CD4-positive, alpha-beta T cell treated with Interleukin-10 for 1 hour (primary cell): ENCODE results near the gene ASB6.
"Not testable (repeated sequence)": the region's sequence is repeated elsewhere in the genome, so short reads cannot be mapped to it uniquely, and the experiment has no call there.

Source experiments
- DNase-seq: peaks from one replicate; pipeline ENCODE4 v3.0.0-alpha.2; 2020

The ASB6 gene

DNA sequence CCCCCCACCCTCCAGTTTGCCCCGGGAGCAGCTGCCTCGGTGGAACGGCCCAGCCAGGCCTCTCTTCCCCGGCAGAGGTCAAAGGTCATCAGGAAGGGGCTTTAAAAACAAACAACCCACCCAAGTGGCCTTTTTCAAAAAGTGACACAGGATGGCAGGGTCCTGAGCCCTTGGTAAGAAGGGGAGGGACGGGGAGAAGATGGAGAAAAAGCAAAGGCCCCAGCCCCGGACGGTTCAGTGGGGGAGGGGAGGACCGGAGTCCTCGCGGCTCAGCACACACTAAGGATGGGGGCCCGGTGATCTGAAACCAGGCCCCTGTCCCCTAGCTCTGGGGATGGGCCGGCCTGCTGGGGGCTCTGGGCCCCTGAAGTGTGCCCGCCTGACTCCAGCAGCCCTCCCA is 24.6 kb upstream of the ASB6 start:
- DNase-seq, result no peak

DNA sequence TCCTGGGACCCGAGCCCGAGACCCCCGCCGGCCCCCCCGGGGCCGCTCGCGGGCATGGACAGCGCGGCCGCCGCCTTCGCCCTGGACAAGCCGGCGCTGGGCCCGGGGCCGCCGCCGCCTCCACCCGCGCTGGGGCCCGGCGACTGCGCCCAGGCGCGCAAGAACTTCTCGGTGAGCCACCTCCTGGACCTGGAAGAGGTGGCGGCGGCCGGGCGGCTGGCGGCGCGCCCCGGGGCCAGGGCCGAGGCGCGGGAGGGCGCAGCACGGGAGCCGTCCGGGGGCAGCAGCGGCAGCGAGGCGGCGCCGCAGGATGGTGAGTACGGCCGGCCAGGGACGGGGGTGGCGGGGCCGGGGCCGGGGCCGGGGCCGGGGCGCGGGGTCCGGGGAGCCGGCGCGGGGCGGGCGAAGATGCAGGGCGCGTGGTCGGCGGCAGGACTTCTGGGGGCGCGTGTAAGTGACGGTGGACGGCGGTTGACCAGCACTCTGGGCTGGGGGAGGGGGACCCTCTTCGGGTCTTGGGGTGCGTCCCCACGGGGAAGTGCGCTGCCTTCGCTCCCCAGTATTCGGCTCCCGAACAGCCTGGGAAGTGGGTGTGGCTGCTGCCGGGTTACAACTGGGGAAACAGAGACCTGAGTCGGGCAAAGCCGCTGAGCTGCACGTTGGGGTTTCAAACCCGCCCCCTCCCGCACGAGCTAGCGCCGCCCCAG is 24.0 kb upstream of the ASB6 start:
- no peak for DNase-seq

DNA sequence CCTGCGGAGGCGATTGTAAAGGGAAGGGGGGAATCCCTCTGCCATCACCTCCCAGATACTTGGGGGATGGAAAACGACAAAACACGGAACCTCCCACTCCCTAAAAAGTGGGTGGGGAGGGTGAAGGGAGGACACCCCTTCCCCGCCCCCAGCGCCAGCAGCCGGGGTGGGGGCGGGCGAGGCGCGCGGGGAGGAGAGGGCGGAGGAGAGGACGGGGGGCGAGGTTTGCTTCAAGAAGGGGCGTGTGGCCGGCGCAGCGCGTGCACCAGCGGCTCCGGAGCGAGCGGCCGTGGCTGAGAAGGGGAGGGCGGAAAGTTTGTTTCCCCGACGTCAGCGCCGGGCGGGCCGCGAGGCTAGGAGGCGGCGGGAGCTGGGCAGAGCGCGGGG is 23.4 kb upstream of the ASB6 start, which contains the start of gene PRRX2:
TSS of gene PRRX2 (plus strand) at position 259 of the 387 bp plus-strand sequence. CDS start 221 bp downstream, outside the sequence.
- DNase-seq, result peak; percentile 17

DNA sequence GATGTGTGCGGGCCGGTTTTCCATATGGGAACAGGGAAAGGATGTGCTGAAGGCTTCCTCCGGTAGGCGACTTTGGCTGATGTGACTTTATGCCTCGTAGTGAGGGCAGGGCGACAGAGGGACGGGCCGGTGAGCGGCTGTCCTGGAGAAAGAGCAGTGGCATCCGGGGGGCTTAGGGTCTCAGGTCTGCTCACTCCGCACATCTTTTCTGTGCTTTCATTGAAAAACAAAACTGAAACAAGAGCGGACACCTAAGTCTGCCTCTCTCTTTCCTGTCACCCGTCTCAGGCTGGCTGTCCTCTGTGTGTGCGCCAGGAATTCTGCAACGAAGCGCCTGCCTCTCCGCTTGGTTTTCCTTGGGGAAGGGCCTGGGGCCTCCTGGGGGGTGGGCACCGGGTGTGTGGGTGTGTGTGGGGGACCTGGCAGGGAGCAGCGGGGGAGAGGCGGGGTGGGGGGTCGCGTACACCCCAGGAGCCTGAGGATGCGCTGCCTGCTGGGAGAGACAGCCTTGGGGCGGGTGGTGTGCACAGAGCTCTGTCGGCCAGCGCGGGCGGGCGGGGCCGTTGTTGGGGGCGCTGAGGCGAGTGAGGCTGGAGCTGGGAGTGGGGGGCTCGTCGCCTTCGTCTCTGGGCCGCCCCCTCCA is 22.9 kb upstream of the ASB6 start:
- DNase-seq, result no peak

DNA sequence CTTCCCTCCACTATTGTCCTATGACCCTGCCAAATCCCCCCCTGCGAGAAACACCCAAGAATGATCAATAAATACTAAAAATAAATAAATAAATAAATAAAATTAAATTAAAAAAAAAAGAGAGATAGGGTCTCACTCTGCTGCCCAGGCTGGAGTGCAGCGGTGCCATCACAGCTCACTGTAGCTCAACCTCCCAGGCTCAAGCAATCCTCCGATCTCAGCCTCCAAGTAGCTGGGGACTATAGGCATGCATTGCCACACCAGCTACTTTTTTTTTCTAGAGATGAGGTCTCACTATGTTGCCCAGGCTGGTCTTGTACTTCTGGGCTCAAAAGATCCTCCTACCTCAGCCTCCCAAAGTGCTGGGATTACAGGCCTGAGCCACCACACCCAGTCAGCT is 20.3 kb upstream of the ASB6 start:
- DNase-seq, result not testable (repeated sequence)

DNA sequence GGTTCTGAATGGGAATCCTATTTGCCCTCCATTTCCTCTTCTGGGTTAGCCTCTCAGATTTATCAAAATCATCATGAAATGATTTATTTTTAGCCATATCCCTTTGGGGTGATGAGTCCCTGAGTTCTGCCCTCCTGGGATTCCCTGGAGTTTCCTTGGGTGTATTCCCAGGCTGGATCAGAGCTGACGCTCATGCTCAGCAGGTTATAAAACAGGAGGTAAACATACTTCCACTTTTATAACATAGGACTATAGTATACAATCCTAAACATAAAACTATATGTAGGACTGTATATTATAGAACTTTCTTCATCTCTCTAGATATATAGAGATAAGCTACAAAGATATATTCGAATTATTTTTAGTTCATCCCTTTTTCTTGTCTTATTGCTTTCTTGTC is 19.1 kb upstream of the ASB6 start:
- no peak for DNase-seq

DNA sequence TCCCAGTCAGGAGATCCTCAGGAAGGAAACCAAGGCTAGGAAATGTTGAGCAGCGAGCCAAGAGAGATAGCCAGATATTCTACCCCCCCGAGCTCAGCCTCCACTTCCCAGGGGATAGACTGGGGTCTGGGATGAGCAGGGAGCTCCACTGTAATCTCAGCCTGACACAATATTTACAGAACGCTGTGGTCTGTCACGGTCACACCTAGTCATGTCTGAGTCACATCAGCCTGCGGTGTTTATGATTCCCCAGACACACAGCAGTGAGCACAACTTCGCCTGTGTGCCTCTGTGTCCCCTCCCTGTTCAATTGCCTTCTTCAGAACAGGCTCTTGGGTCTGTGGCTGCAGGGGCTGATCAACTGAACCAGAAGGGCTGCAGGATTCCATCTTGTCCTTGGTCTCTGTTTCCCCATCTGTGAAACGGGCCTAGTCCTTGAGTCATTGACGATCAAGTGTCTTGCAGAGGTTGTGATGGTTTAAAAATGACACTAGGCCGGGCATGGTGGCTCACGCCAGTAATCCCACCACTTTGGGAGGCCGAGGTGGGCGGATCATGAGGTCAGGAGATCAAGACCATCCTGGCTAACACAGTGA is 14.9 kb upstream of the ASB6 start:
- DNase-seq, result no peak

DNA sequence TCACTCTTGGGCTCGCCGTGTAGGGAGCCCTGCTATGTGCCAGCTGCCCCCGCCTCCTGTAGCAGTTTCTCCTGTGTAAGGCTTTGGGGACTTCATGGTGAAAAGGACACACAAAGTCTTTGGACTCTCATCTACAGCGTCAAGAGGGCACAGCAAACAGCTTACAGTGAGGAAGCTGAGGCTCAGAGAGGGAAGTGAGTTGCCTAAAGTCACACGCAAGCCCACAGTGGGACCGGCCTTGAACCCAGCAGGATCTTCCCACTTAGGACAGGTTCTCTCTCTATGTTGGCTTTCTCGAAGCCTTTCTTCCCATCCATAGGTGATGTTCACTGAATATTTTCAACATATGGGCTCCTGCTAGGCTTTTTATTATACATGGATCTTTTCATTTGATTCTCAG is 13.7 kb upstream of the ASB6 start:
- DNase-seq, result no peak

DNA sequence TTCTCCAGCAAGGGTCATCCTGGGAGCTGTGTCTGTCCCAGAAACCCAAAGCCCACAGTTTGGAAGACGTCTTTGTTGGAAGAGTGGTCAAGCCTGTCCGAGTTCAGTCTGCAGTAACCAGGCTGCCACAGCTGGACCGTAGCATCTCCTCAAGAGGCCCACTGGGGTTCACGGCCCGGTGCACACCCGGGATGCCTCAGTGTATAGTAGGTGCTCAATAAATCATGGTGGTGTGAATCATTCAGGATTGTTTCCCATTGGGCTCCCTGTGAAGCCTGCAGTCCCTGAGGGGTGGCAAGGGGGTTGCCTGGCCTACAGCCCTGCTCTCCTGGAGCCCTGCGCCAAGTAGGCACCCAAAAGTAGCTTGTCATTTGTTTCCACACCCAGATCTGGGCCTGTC is 13.2 kb upstream of the ASB6 start:
- DNase-seq, result no peak

DNA sequence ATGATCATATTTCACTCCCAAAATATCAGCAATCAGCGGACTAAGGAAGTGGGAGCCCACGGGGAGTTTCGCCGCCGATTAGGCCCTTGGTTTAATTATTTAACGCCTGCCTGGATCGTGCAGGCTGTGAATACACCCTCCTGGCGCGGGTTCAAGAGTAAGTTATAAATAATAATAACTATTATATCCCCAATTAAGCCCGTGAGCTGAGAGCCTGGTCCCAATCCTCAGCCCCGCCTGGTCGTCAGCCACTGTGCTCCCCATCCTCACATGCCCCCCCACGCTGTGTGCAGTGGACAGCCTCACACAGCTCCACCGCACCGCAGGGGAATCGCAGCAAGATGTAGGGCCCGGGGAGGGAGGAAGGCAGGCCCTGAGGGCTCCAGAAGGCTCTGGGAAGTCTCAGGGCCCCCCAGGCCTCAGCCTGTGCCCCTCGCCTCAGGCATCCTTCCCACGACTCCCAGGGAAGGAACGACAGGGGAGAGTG is 12.6 kb upstream of the ASB6 start:
- no peak for DNase-seq

DNA sequence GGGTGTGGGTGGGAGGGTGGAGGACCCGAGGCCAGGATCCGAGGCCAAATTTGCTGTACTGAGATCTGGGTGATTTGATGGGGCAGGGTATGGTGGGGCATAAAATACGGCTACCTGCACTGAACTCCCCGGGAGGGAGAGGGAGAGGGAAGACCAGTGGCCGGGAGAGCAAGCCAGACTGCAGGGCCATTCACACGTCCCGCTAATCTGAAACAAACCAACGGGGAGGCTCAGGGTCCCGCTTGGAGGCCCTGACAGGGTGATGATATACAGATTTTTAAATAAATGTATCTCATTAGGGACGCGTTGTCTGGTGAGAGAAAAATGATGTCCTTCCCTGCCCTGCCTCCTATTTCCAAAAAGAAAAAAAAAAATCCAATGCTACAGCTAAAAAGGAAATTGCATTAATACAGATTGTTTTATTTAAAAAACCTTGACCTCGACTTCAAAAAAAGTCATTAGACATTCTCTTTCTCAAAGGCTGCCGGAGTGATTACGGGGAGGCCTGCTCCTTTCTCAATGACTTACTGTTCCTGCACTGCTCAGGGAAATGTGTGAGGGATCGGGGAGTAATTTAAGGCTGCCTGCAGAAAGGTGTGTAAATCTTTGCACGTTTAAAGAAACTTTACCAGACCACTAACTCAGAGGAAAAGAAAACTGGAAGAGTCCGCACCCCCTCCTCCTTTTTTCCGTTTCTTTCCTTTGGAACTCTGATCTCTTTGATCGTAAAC is 12.0 kb upstream of the ASB6 start:
- DNase-seq, result no peak

DNA sequence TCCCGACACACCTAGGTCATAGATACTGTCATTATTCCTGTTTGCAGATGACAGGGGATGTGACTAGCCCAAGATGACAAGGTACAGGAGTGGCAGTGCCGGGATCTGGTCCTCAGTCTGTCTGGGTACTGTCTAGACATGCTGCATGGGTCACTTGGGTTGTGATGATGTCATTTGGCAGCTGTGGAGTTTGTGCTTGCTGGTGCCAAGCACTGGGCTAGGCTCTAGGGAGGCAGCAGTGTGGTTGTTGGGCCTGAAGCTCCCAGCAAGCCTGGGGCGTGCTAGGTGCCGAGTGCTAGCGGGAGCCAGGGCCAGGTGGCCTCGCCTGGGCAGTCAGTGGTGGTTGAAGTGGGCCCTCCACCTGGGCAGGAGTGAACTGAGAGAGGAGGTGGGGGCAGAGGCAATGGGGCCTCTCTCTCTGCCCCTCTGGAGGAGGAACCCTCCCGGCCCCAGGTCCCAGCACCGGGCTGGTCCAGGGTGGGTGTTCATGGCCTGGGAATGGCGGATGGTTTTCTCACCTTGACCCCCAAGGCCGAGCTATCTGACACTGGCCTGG is 8.8 kb upstream of the ASB6 start:
- DNase-seq, result no peak

DNA sequence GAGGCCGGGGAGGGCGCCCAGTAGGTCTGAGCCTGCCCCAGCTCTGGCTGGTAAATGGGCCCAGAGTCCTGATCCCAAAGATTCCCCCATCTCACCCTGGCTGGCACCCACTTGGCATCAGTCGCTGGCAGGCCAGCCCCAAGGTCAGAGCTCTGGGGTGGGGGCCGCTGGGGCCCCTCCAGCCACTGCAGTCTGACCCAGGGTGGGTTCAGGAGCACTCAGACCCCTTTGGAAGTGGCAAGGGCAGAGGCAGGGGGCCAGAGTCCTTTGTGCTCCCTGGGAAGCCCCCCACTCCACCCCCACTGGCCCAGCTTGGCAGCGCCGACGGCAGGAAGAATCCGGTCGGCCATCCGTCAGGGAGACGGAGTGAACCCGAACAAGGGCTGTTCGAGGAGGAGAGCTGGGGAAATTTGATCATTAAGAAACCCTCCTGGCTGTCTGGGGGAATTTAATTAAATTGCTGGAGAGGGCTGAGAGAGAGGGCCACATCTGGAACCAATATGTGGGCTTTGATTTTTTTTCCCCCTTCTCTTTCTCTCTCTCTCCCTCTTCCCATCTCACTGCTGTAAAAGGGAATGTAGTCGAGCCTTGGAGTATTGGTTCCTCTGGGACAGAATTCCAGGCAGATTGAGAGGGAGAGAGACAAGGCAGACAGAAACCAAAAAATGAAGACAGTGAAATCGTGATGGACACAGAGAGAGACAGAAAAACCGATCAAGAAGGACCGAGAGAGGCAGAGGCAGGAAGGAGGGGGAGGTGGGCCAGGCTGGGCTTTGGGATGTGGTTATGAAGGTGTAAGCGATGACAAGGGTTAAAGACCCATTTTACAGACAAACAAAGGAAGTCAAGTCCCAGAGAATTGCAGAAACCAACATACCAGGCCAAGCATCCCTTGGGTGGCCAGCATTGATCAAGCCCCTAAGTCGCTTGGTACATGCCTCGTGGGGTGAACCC is 8.1 kb upstream of the ASB6 start:
- DNase-seq, result no peak

DNA sequence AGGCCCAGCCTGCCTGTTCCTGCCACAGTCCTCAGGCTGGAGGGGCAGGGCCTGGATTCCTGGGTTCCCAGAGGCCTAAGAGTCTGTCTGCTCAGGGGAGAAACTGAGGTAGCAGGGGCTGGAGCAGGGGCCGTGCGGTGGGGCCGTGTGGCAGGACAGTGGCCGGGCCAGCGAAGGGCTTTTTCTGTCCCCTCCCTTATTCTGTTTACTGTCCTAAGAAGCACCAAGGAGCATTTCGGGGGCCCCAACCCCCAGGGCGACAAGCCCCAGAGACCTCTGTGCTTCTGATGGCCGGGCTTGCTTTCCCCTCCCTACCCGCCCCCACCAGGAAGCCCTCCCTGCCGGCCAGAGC is 6.8 kb upstream of the ASB6 start:
- DNase-seq, result no peak

DNA sequence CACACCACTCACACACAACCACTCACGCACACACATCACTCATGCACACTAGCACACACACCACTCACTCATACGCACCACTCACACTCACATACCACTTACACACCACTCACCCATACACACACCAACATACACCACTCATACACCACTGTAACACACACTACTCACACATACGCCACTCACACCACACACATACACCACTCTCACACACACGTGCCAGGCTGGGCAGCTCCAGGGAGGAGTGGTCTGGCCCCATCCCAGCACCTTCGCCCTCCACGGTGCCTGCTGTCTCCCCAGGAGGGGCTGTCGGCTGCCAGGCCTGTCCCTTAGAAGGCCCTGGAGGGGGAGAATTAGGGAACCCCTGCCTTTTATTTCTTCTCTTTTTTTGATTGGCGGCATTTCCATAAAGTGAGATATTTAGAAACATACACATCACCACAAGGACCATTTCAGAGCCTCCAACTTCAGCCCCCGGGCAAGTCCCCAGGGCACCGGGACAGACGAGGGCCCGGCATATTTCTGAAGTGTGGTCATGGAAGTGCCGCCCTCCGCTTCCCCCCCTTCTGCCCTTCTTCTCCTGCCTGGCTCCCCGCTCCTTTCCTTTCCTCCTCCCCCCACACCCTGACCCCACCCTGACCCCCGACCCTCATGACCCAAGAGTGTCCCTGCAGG is 6.3 kb upstream of the ASB6 start:
- no peak for DNase-seq

DNA sequence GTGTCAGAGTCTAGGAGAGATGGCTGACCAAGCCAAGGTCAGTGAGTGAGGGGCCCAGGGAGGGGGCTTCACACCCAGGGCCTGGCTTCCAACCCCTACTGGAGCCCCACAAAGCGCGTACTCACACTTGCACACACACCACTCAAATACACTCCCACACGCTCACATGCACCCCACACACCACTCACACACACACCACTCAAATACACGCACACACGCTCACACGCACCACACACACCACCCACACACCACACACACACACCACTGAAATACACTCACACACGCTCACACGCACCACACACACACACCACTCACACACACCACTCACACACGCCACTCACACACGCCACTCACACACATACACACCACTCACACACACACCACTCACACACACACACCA is 5.7 kb upstream of the ASB6 start:
- no peak for DNase-seq

DNA sequence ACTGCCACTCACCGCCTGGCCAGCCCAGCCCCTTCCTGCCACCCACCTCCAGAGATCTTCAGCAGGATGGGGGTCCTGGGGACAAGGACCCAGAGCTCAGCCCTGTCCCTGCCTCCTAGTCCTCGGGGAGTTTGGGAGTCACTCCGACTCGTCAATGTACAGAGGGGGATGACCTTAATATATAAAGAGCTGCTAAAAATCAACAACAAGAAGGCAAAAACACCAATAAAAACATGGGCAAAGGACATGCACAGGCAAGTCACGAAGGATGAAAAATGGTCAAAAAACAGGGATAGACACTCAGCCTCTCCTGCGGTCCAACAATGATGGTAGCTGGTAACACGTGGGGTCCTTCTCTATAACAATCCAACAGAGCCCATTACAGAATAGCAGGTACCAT is 4.7 kb upstream of the ASB6 start:
- no peak for DNase-seq

DNA sequence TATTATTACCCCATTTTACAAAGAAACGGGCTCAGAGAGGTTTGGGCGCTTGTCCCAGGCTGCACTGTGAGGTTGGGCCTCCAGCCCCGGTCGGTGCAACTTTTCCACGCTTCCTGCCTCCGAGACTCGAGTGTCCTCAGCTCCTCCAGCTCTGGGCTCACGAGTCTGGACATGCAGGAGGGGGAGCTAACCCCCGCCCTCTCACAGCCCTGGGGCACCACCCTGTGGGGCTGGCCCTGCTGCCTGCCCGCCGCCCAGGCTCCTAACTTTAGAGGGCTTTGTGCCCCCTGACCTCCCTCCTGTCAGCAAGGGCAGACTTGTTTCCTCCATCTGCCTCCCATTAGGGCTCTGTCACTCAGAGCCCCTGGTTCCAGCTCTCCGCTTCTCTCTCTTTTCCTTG is 4.3 kb upstream of the ASB6 start:
- DNase-seq, result no peak

DNA sequence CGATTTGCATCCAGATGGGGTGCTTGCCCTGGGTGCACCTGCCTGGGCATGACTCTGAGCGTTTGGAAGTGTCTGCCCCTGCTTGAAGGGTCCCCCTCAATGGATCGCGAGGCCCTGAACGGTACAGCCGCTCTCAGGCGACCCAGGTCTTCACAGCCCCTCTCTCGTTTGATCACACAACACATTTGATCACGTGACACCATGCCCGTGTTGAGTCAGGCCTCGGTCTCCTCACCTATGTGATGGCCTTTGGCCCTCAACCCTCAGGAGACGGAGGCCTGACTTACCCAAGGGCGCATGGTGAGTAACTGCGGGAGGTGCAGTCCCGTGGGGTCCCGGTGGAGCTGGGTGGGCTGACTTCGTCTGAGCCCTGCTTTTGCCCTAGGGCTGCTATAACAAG is 3.0 kb upstream of the ASB6 start:
- DNase-seq, result no peak

DNA sequence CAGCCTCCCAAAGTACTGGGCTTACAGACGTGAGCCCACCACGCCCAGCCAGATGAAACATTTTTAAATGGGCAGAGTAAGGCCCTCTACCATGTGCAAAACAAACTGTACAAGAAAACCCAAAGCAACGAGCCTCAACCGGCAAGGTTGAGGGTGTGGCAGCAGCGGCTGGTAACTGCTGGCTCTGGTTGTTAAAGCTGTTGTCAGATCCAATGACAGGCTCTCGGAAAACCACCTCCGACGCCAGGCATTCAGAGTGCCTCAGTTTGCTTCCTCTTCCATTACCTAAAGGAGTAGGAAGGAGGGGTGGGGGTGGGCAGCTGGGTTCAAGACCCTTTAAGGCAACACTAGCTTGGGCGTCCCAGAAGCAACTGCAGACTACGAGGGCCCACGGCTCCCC is 2.4 kb upstream of the ASB6 start:
- DNase-seq, result no peak

DNA sequence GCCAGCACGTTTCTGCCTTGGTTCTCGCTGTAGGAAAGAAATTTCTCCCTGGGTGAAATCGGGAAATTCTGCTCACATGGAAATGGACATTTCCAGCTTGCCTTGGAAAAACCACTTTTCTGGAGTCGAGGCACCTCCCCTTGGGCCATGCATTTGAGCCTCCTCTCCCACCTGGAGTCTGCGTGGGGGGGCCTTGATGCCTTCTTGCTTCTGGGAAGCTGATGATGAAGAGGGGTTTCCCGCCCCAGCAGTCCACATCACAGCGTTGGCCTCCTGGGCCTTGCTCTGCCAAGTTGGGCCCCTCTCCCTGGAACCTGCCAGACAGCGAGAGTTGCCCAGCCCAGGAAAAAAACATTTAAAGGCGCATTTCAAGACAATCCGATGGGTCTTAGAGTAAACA is 1.8 kb upstream of the ASB6 start:
- no peak for DNase-seq
